IMR-90 (cell line): ENCODE measurements around the gene XRCC4.

Source experiments
- SMC3 ChIP-seq: fragments of 150-350 bp; IDR thresholded peaks from 2 replicates; pipeline ENCODE4 v1.6.1; 2016; ENCODE audit warnings: low read depth, mild to moderate bottlenecking, antibody characterized with exemption, low read length, moderate library complexity
- TF ChIP-seq, protein P1 (sequence below): conservative IDR thresholded peaks from 2 replicates; pipeline ENCODE4 v1.5.1; 2012; ENCODE audit warnings: mild to moderate bottlenecking, low read depth, low read length, improper control_type of control experiment

- TF ChIP-seq, protein P1, sequence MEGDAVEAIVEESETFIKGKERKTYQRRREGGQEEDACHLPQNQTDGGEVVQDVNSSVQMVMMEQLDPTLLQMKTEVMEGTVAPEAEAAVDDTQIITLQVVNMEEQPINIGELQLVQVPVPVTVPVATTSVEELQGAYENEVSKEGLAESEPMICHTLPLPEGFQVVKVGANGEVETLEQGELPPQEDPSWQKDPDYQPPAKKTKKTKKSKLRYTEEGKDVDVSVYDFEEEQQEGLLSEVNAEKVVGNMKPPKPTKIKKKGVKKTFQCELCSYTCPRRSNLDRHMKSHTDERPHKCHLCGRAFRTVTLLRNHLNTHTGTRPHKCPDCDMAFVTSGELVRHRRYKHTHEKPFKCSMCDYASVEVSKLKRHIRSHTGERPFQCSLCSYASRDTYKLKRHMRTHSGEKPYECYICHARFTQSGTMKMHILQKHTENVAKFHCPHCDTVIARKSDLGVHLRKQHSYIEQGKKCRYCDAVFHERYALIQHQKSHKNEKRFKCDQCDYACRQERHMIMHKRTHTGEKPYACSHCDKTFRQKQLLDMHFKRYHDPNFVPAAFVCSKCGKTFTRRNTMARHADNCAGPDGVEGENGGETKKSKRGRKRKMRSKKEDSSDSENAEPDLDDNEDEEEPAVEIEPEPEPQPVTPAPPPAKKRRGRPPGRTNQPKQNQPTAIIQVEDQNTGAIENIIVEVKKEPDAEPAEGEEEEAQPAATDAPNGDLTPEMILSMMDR: no peak
- TF ChIP-seq SMC3: no peak
These were observed 266.0 kb downstream of the XRCC4 start for GRCh38 chr5:83343299-83343698.
